Measurements from ENCODE around the gene LIX1L. TPM values are rescaled to one million over a fixed set of nuclear protein-coding genes. Genes with fewer than 3 reads are reported as not detected.

The LIX1L gene
- total RNA-seq, 1 donor from 2014 or later = 16.2 TPM

DNA sequence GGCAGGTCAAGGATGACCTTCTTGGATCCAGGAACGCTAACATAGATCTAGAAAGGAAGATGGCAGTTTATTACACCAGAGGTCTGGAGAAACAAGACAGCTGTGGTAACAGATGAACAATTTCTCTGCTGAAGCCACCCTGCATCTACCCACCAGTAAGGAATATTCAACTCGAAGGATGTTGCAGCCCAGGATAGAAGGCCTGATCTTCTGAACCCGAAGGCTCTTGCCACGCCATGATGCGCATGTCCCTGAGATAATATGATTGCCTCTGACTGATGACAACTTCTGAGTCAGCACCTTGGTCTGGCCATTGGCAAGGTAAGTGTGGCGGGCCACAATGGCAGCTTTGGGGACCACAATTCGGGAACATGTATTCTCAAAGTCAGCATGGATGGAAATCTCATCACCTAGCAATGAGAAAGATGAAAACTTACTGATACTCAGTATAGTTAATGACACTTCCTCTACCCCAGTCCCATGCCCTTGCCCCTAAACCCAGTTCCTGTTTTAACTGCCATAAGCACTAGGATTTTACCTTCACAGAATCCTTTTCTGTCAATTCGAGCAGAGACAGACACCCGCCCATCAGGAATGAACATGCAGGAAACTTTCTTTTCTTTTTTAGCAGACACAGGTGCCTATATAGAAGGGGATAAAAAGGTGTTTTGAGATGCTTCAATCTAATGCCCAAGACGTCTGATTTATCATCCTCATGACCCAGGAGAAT lies 36.7 kb upstream of the LIX1L start:
- H3K27ac ChIP-seq (ENCODE audit: low read depth, low read length) = peak overlapping the region; percentile 99
- H3K9ac ChIP-seq (ENCODE audit: low read depth in 1 of 3, low read length in 3 of 3) = peak overlapping the region; percentile 94 to 97 (median 95)
- peak overlapping the region; percentile 92 to 97 (median 93) for H3K4me3 ChIP-seq (ENCODE audit: low read length in 3 of 3)
- no peaks in the 10 kb centered on the region for H3K27me3 ChIP-seq (ENCODE audit: control insufficient read depth in 3 of 3, insufficient read depth in 3 of 3, low read length in 3 of 3)
- H3K4me1 ChIP-seq (ENCODE audit: control insufficient read depth in 3 of 3, insufficient read depth in 3 of 3, low read length in 3 of 3) = peaks cover 32 to 44% (median 35%) of the 10 kb centered on the region in 3 donors
- no peaks in the 10 kb centered on the region for H3K9me3 ChIP-seq (ENCODE audit: control insufficient read depth in 3 of 3, low read length in 3 of 3)
- peaks cover 37 to 39% (median 39%) of the 10 kb centered on the region in 3 donors for H3K36me3 ChIP-seq (ENCODE audit: control insufficient read depth in 3 of 3, insufficient read depth in 3 of 3, low read length in 3 of 3)

DNA sequence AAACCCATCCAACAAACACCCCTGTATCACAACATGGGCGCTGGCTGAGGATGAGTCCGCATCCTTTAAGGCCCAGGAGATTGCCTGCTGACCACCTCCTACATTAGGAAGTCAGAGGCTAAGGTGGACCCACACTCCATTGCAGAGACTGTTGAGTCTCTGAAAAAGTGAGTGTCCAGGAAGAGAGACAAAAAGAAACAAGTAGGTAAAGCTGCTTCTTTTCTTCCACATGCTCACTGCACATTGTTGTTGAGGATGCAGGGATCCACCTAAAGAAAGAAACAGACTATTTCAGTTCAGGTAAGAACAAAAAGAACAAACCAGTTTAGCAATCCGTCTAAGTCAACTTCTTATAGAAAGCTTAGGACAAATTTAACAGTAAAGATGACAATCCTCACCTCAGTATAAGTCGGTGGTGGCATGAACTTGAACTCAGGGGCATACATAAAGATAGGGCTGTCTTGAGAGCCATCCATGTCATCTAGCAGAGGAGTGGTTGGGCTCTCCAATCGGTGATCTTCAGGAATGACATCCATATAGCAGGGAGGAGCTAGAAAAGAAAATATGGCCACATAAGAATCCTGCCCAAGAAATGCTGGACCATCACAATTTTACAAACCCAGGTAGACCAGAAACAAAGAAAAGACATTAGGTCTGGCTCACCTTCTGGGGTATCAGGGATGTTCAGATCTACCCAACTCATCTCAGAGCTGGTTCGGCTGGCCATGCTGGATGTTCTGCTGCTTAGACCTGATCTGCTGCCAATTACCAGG lies 36.0 kb upstream of the LIX1L start:
- Histone ChIP-seq H3K27me3 (ENCODE audit: control insufficient read depth in 3 of 3, insufficient read depth in 3 of 3, low read length in 3 of 3) (no peaks in the 10 kb centered on the region), H3K4me1 (ENCODE audit: control insufficient read depth in 3 of 3, insufficient read depth in 3 of 3, low read length in 3 of 3) (peaks cover 27 to 36% (median 29%) of the 10 kb centered on the region in 3 donors), H3K4me3 (ENCODE audit: low read length in 3 of 3) (peak overlapping the region; percentile 92 to 97 (median 93)), H3K27ac (ENCODE audit: low read depth, low read length) (peak overlapping the region; percentile 99), H3K9ac (ENCODE audit: low read depth in 1 of 3, low read length in 3 of 3) (peak overlapping the region; percentile 94 to 97 (median 95)), H3K36me3 (ENCODE audit: control insufficient read depth in 3 of 3, insufficient read depth in 3 of 3, low read length in 3 of 3) (peaks cover 37 to 39% (median 39%) of the 10 kb centered on the region in 3 donors), H3K9me3 (ENCODE audit: control insufficient read depth in 3 of 3, low read length in 3 of 3) (no peaks in the 10 kb centered on the region)

DNA sequence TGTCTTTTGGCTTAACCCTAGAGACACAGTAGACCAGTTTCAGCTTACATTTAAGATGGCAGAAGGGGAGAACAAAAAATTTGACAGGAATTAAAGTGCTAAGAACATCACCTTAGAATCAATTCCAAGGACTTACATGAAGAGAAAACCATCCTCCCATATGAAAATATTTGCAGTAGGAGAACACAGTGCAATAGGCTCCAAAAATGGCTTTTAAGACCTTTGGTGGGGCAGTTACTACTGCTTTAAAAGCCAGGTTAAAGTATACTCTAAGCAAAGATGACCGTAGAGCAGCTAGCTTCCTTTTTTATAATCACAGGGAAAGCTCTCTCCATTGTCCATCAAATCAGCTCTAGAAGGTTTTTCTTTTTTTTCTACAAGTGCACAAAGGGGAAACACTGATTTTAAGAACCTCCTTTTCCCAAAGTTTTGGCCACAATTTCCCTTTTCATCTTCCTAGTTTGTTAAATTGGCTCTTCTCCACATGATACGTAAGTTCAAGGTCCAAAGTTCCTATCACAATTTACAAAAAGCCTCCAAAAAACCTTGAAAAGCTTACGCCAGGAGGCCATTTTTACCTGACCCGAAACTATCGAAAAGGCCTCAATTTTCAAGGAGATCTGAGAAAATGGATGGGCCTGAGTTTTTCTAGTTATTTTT lies 35.3 kb upstream of the LIX1L start:
- Histone ChIP-seq H3K27ac (ENCODE audit: low read depth, low read length) (peak overlapping the region; percentile 99), H3K9ac (ENCODE audit: low read depth in 1 of 3, low read length in 3 of 3) (peak overlapping the region; percentile 94 to 97 (median 95)), H3K4me3 (ENCODE audit: low read length in 3 of 3) (peak overlapping the region; percentile 92 to 97 (median 93)), H3K9me3 (ENCODE audit: control insufficient read depth in 3 of 3, low read length in 3 of 3) (no peaks in the 10 kb centered on the region), H3K4me1 (ENCODE audit: control insufficient read depth in 3 of 3, insufficient read depth in 3 of 3, low read length in 3 of 3) (peaks cover 20 to 30% (median 23%) of the 10 kb centered on the region in 3 donors), H3K27me3 (ENCODE audit: control insufficient read depth in 3 of 3, insufficient read depth in 3 of 3, low read length in 3 of 3) (no peaks in the 10 kb centered on the region), H3K36me3 (ENCODE audit: control insufficient read depth in 3 of 3, insufficient read depth in 3 of 3, low read length in 3 of 3) (peaks cover 37 to 39% (median 39%) of the 10 kb centered on the region in 3 donors)

DNA sequence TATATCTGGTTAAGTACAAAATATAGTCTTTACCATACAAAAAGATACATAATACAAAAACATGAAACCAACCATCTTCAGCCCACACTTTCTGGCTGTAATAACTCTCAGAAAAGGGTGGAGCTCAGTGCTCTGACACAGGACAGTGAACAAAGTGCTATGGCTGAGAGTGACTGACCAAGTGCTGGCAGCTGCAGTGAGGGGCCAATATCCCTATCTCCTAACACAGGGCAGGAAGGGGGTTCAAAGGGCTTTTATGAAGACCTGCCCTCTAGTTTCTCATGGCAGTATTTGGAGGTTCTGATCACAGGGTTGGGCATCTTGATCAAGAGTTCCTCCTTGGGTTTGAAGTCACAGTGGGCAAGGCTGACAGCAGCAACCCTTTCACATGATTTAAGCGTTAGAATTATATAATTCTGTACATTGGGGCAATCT lies 34.7 kb upstream of the LIX1L start:
- Histone ChIP-seq H3K36me3 (ENCODE audit: control insufficient read depth in 3 of 3, insufficient read depth in 3 of 3, low read length in 3 of 3) (peaks cover 37 to 39% (median 39%) of the 10 kb centered on the region in 3 donors), H3K4me1 (ENCODE audit: control insufficient read depth in 3 of 3, insufficient read depth in 3 of 3, low read length in 3 of 3) (peaks cover 19 to 26% (median 20%) of the 10 kb centered on the region in 3 donors), H3K9ac (ENCODE audit: low read depth in 1 of 3, low read length in 3 of 3) (peak overlapping the region; percentile 60 to 97 (median 72)), H3K27me3 (ENCODE audit: control insufficient read depth in 3 of 3, insufficient read depth in 3 of 3, low read length in 3 of 3) (no peaks in the 10 kb centered on the region), H3K9me3 (ENCODE audit: control insufficient read depth in 3 of 3, low read length in 3 of 3) (no peaks in the 10 kb centered on the region), H3K27ac (ENCODE audit: low read depth, low read length) (peak overlapping the region; percentile 99), H3K4me3 (ENCODE audit: low read length in 3 of 3) (peak overlapping the region; percentile 71 to 97 (median 93))

DNA sequence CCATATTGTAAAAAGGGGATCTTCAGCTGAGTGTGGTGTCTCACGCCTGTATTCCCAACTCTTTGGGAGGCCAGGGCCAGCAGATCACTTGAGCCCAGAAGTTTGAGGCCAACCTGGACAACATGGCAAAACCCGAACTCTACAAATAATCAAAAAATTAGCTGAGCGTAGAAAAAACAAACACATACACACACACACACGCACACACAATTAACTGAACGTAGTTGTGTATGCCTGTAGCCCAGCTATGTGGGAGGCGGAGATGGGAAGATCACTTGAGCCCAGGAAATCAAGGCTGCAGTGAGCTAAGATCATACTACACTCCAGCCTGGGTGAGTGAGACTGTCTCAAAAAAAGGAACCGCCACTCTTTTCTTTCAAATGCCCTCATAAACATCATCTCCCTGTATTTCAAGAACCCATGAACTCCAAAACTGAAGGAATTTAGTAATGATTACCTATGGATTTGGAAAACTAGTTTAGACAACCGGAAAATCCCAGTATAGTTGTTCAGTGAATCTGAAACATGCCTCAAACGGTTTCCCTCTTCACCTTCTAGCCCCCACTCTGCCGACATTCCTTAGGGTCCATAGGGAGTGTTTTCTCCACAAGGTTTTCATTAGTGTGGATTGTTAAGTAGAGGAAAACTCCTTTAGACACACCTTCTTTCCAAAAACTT lies 34.1 kb upstream of the LIX1L start:
- peaks cover 17 to 22% (median 20%) of the 10 kb centered on the region in 3 donors for H3K4me1 ChIP-seq (ENCODE audit: control insufficient read depth in 3 of 3, insufficient read depth in 3 of 3, low read length in 3 of 3)
- peak overlapping the region in 2 of 3 donors; percentile 71 to 97 for H3K4me3 ChIP-seq (ENCODE audit: low read length in 3 of 3)
- no peaks in the 10 kb centered on the region for H3K27me3 ChIP-seq (ENCODE audit: control insufficient read depth in 3 of 3, insufficient read depth in 3 of 3, low read length in 3 of 3)
- peaks cover 37 to 39% (median 39%) of the 10 kb centered on the region in 3 donors for H3K36me3 ChIP-seq (ENCODE audit: control insufficient read depth in 3 of 3, insufficient read depth in 3 of 3, low read length in 3 of 3)
- no peaks in the 10 kb centered on the region for H3K9me3 ChIP-seq (ENCODE audit: control insufficient read depth in 3 of 3, low read length in 3 of 3)
- peak overlapping the region; percentile 99 for H3K27ac ChIP-seq (ENCODE audit: low read depth, low read length)
- peak overlapping the region; percentile 38 to 72 (median 60) for H3K9ac ChIP-seq (ENCODE audit: low read depth in 1 of 3, low read length in 3 of 3)

DNA sequence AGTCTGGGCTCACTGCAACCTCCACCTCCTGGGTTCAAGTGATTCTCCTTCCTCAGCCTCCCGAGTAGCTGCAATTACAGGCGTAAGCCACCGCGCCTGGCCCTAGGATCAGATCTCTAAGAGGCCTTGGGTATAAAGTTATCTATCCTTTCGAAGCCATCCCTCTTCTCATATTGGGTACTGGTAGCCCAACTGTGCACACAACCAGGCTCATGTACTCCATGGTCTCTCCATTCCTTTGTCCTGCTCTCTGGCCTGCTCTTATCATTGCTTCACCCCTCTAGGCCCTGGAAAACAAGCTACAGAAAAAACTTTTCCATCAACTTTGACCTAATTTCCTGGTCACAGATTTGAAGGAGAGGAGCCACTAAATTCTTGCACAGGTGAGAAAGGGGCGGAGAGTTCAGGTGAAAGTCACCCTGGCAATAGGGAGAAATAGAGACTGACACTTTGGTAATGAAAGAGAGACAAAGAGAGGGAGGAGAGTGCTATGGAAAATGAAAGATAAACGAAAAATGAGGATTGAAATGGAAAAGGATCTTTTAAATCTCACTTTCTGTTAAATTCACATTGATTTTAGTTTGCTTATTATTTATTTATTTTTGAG lies 32.5 kb upstream of the LIX1L start:
- Histone ChIP-seq H3K27me3 (ENCODE audit: control insufficient read depth in 3 of 3, insufficient read depth in 3 of 3, low read length in 3 of 3) (no peaks in the 10 kb centered on the region), H3K4me3 (ENCODE audit: low read length in 3 of 3) (no peak overlapping the region), H3K36me3 (ENCODE audit: control insufficient read depth in 3 of 3, insufficient read depth in 3 of 3, low read length in 3 of 3) (peaks cover 28 to 31% (median 29%) of the 10 kb centered on the region in 3 donors), H3K9ac (ENCODE audit: low read depth in 1 of 3, low read length in 3 of 3) (peak overlapping the region in 1 of 3 donors; percentile 7), H3K27ac (ENCODE audit: low read depth, low read length) (peak overlapping the region; percentile 99), H3K4me1 (ENCODE audit: control insufficient read depth in 3 of 3, insufficient read depth in 3 of 3, low read length in 3 of 3) (peaks cover 29 to 34% (median 31%) of the 10 kb centered on the region in 3 donors), H3K9me3 (ENCODE audit: control insufficient read depth in 3 of 3, low read length in 3 of 3) (no peaks in the 10 kb centered on the region)

DNA sequence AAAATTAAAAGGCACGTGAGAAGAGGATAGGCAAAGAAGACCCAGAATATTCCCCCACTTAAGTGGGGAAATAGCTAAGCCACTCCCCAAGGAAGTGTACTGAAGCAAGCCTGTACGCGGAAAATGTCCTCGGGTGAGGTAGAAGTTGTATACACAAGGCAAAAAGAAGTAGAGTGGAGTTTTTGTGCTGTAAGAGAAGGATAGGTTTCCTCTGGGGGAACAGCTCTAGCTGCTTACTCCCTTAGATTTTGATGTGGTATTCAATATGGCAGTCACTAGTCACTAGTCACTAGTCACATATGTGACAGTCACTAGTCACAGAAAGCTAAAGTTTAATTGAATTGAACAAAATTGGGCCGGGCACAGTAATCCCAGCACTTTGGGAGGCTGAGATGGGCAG lies 31.0 kb upstream of the LIX1L start:
- peaks cover 39 to 43% (median 42%) of the 10 kb centered on the region in 3 donors for H3K4me1 ChIP-seq (ENCODE audit: control insufficient read depth in 3 of 3, insufficient read depth in 3 of 3, low read length in 3 of 3)

DNA sequence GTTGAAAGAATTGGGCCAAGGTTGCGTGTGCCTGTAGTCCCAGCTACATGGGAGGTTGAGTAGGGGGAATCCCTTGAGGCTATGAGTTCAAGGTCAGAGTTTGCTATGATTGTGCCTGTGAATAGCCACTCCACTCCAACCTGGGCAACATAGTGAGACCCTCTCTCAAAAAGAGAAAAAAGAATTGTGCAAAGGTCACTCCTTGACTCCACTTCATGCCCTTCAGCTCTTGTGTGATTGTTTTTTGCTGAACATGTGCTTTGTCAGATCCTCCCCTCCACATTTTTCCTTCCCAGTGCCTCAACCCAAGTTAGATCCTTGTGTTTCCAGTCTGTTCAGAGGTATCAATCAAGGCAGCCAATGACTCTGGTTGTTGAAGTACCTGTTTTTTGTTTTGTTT lies 30.1 kb upstream of the LIX1L start:
- Histone ChIP-seq H3K9me3 (ENCODE audit: control insufficient read depth in 3 of 3, low read length in 3 of 3) (no peaks in the 10 kb centered on the region), H3K36me3 (ENCODE audit: control insufficient read depth in 3 of 3, insufficient read depth in 3 of 3, low read length in 3 of 3) (peaks cover 4 to 7% (median 5%) of the 10 kb centered on the region in 3 donors), H3K4me1 (ENCODE audit: control insufficient read depth in 3 of 3, insufficient read depth in 3 of 3, low read length in 3 of 3) (peaks cover 39 to 43% (median 41%) of the 10 kb centered on the region in 3 donors), H3K9ac (ENCODE audit: low read depth in 1 of 3, low read length in 3 of 3) (no peak overlapping the region), H3K27me3 (ENCODE audit: control insufficient read depth in 3 of 3, insufficient read depth in 3 of 3, low read length in 3 of 3) (no peaks in the 10 kb centered on the region), H3K27ac (ENCODE audit: low read depth, low read length) (peak overlapping the region; percentile 93), H3K4me3 (ENCODE audit: low read length in 3 of 3) (no peak overlapping the region)

More for the DNA sequence above, 31.0 kb upstream of the LIX1L start:
- Histone ChIP-seq H3K9ac (ENCODE audit: low read depth in 1 of 3, low read length in 3 of 3) (no peak overlapping the region), H3K4me3 (ENCODE audit: low read length in 3 of 3) (no peak overlapping the region), H3K9me3 (ENCODE audit: control insufficient read depth in 3 of 3, low read length in 3 of 3) (no peaks in the 10 kb centered on the region), H3K27ac (ENCODE audit: low read depth, low read length) (peak overlapping the region; percentile 38), H3K36me3 (ENCODE audit: control insufficient read depth in 3 of 3, insufficient read depth in 3 of 3, low read length in 3 of 3) (peaks cover 12 to 16% (median 14%) of the 10 kb centered on the region in 3 donors), H3K27me3 (ENCODE audit: control insufficient read depth in 3 of 3, insufficient read depth in 3 of 3, low read length in 3 of 3) (no peaks in the 10 kb centered on the region)

DNA sequence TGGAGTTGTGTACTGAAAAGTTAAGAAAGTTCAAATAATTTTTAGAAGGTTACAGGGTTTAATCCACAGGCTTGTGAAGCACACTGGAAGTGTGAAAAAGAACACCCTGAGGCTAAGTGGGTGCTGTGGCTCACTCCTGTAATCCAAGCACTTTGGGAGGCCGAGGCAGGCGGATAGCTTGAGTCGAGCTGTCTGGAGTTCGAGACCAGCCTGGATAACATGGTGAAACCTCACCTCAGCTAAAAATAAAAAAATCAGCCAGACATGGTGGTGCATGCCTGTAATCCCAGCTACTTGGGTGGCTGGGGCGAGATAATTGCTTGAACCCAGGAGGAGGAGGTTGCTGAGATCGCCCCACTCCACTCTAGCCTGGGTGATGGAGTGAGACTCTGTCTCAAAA lies 28.7 kb upstream of the LIX1L start:
- peaks cover 43 to 53% (median 48%) of the 10 kb centered on the region in 3 donors for H3K4me1 ChIP-seq (ENCODE audit: control insufficient read depth in 3 of 3, insufficient read depth in 3 of 3, low read length in 3 of 3)
- H3K36me3 ChIP-seq (ENCODE audit: control insufficient read depth in 3 of 3, insufficient read depth in 3 of 3, low read length in 3 of 3) = no peaks in the 10 kb centered on the region

More for the DNA sequence above, 28.7 kb upstream of the LIX1L start:
- H3K4me3 ChIP-seq (ENCODE audit: low read length in 3 of 3) = peak overlapping the region in 1 of 3 donors; percentile 19
- peak overlapping the region; percentile 93 for H3K27ac ChIP-seq (ENCODE audit: low read depth, low read length)
- no peaks in the 10 kb centered on the region for H3K27me3 ChIP-seq (ENCODE audit: control insufficient read depth in 3 of 3, insufficient read depth in 3 of 3, low read length in 3 of 3)
- no peaks in the 10 kb centered on the region for H3K9me3 ChIP-seq (ENCODE audit: control insufficient read depth in 3 of 3, low read length in 3 of 3)
- H3K9ac ChIP-seq (ENCODE audit: low read depth in 1 of 3, low read length in 3 of 3) = peak overlapping the region in 1 of 3 donors; percentile 28

Measured in skeletal muscle tissue (tissue), 4 donors.